T-helper 1 cell treated with Interleukin-12 subunit alpha and Interleukin-12 subunit beta and Interleukin-4 antibody, amounts not matched to agents 30 μg/mL and 1 μg/mL, for 36 hours (primary cell): ENCODE data around the gene VNN1.
"Not testable (repeated sequence)": the region's sequence is repeated elsewhere in the genome, so short reads cannot be mapped to it uniquely, and the experiment has no call there.

Source experiments
- H3K27ac Mint-ChIP-seq: one replicate; pipeline ENCODE4 v1.8.0; 2021; ENCODE audit warnings: mild to moderate bottlenecking, mixed read lengths
- H3K27me3 Mint-ChIP-seq: one replicate; pipeline ENCODE4 v1.8.0; 2021; ENCODE audit warnings: low read depth, mixed read lengths
- H3K36me3 Mint-ChIP-seq: one replicate; pipeline ENCODE4 v1.8.0; 2021; ENCODE audit warnings: low read depth, mixed read lengths
- H3K4me1 Mint-ChIP-seq: one replicate; pipeline ENCODE4 v1.8.0; 2021; ENCODE audit warnings: low read depth, mixed read lengths
- H3K4me3 Mint-ChIP-seq: one replicate; pipeline ENCODE4 v1.8.0; 2021; ENCODE audit warnings: mild to moderate bottlenecking, moderate library complexity, mixed read lengths
- H3K9me3 Mint-ChIP-seq: one replicate; pipeline ENCODE4 v1.8.0; 2021; ENCODE audit warnings: mixed read lengths

Gene VNN1

GRCh38 chr6:132671295-132671694 lies 42.6 kb downstream of the VNN1 start:
- H3K27ac Mint-ChIP-seq, result no peak overlapping the region

GRCh38 chr6:132669690-132670291 lies 44.1 kb downstream of the VNN1 start:
- Mint-ChIP-seq H3K9me3 (no peaks in the 10 kb centered on the region), H3K27ac (no peak overlapping the region), H3K27me3 (peaks cover 7% of the 10 kb centered on the region), H3K36me3 (no peaks in the 10 kb centered on the region), H3K4me3 (no peak overlapping the region), H3K4me1 (peaks cover 3% of the 10 kb centered on the region)

More at GRCh38 chr6:132671295-132671694, 42.6 kb downstream of the VNN1 start:
- peaks cover 7% of the 10 kb centered on the region for H3K27me3 Mint-ChIP-seq
- no peaks in the 10 kb centered on the region for H3K36me3 Mint-ChIP-seq
- peaks cover 9% of the 10 kb centered on the region for H3K4me1 Mint-ChIP-seq
- no peaks in the 10 kb centered on the region for H3K9me3 Mint-ChIP-seq
- no peak overlapping the region for H3K4me3 Mint-ChIP-seq

- no peak overlapping the region for H3K4me3 Mint-ChIP-seq
These were observed 47.7 kb downstream of the VNN1 start for GRCh38 chr6:132666118-132666517.

GRCh38 chr6:132664309-132665034 lies 49.4 kb downstream of the VNN1 start:
- H3K27me3 Mint-ChIP-seq, result peaks cover 7% of the 10 kb centered on the region
- H3K4me3 Mint-ChIP-seq, result no peak overlapping the region
- H3K36me3 Mint-ChIP-seq, result no peaks in the 10 kb centered on the region
- no peak overlapping the region for H3K27ac Mint-ChIP-seq
- no peaks in the 10 kb centered on the region for H3K4me1 Mint-ChIP-seq
- no peaks in the 10 kb centered on the region for H3K9me3 Mint-ChIP-seq

More at GRCh38 chr6:132666118-132666517, 47.7 kb downstream of the VNN1 start:
- no peaks in the 10 kb centered on the region for H3K36me3 Mint-ChIP-seq
- H3K27ac Mint-ChIP-seq, result no peak overlapping the region
- H3K9me3 Mint-ChIP-seq, result no peaks in the 10 kb centered on the region
- peaks cover 3% of the 10 kb centered on the region for H3K4me1 Mint-ChIP-seq
- peaks cover 7% of the 10 kb centered on the region for H3K27me3 Mint-ChIP-seq

GRCh38 chr6:132663661-132664060 lies 50.2 kb downstream of the VNN1 start:
- Mint-ChIP-seq H3K36me3 (no peaks in the 10 kb centered on the region), H3K4me3 (no peak overlapping the region), H3K4me1 (no peaks in the 10 kb centered on the region), H3K9me3 (no peaks in the 10 kb centered on the region), H3K27ac (no peak overlapping the region), H3K27me3 (peaks cover 7% of the 10 kb centered on the region)

GRCh38 chr6:132661906-132662305 lies 51.9 kb downstream of the VNN1 start:
- Mint-ChIP-seq H3K4me1 (no peaks in the 10 kb centered on the region), H3K4me3 (no peak overlapping the region), H3K27me3 (peaks cover 2% of the 10 kb centered on the region), H3K9me3 (no peaks in the 10 kb centered on the region), H3K36me3 (no peaks in the 10 kb centered on the region), H3K27ac (no peak overlapping the region)

- Mint-ChIP-seq H3K4me1 (no peaks in the 10 kb centered on the region), H3K4me3 (no peak within 1 kb of the TSS), H3K9me3 (no peaks in the 10 kb centered on the region), H3K27ac (no peak within 1 kb of the TSS), H3K36me3 (no peaks in the 10 kb centered on the region), H3K27me3 (peaks cover 13% of the 10 kb centered on the region)
These were observed 54.8 kb downstream of the VNN1 start, which contains the start of gene TAAR1 for GRCh38 chr6:132659082-132659481. TSS of gene TAAR1 (minus strand) at chr6:132659182. CDS start at chr6:132646003, 13,179 bp downstream.

GRCh38 chr6:132651062-132651461 lies 62.8 kb downstream of the VNN1 start:
- no peaks in the 10 kb centered on the region for H3K9me3 Mint-ChIP-seq
- no peak overlapping the region for H3K27ac Mint-ChIP-seq
- no peak overlapping the region for H3K4me3 Mint-ChIP-seq
- H3K36me3 Mint-ChIP-seq, result no peaks in the 10 kb centered on the region
- peaks cover 4% of the 10 kb centered on the region for H3K4me1 Mint-ChIP-seq
- H3K27me3 Mint-ChIP-seq, result peaks cover 23% of the 10 kb centered on the region

GRCh38 chr6:132650429-132650828 lies 63.4 kb downstream of the VNN1 start:
- Mint-ChIP-seq H3K27me3 (peaks cover 26% of the 10 kb centered on the region), H3K4me1 (peaks cover 4% of the 10 kb centered on the region), H3K36me3 (no peaks in the 10 kb centered on the region), H3K9me3 (no peaks in the 10 kb centered on the region), H3K27ac (no peak overlapping the region), H3K4me3 (no peak overlapping the region)

GRCh38 chr6:132648828-132649227 lies 65.0 kb downstream of the VNN1 start:
- no peak overlapping the region for H3K27ac Mint-ChIP-seq
- H3K36me3 Mint-ChIP-seq, result no peaks in the 10 kb centered on the region
- H3K9me3 Mint-ChIP-seq, result no peaks in the 10 kb centered on the region
- H3K4me1 Mint-ChIP-seq, result peaks cover 4% of the 10 kb centered on the region
- H3K4me3 Mint-ChIP-seq, result no peak overlapping the region
- H3K27me3 Mint-ChIP-seq, result peaks cover 24% of the 10 kb centered on the region

GRCh38 chr6:132648356-132648755 lies 65.5 kb downstream of the VNN1 start:
- Mint-ChIP-seq H3K9me3 (no peaks in the 10 kb centered on the region), H3K4me1 (peaks cover 4% of the 10 kb centered on the region), H3K27me3 (peaks cover 21% of the 10 kb centered on the region), H3K4me3 (no peak overlapping the region), H3K27ac (no peak overlapping the region), H3K36me3 (no peaks in the 10 kb centered on the region)

- Mint-ChIP-seq H3K27me3 (peaks cover 44% of the 10 kb centered on the region), H3K9me3 (no peaks in the 10 kb centered on the region), H3K36me3 (no peaks in the 10 kb centered on the region), H3K4me3 (no peak overlapping the region), H3K27ac (no peak overlapping the region), H3K4me1 (peaks cover 4% of the 10 kb centered on the region)
These were observed 70.3 kb downstream of the VNN1 start for GRCh38 chr6:132643547-132643946.

- H3K9me3 Mint-ChIP-seq, H3K4me3 Mint-ChIP-seq, H3K4me1 Mint-ChIP-seq, H3K27ac Mint-ChIP-seq, H3K36me3 Mint-ChIP-seq: not testable (repeated sequence)
- peaks cover 44% of the 10 kb centered on the region for H3K27me3 Mint-ChIP-seq
These were observed 76.7 kb downstream of the VNN1 start for GRCh38 chr6:132637135-132637534.

- H3K36me3 Mint-ChIP-seq, H3K9me3 Mint-ChIP-seq, H3K27ac Mint-ChIP-seq, H3K4me1 Mint-ChIP-seq, H3K4me3 Mint-ChIP-seq: not testable (repeated sequence)
- peaks cover 42% of the 10 kb centered on the region for H3K27me3 Mint-ChIP-seq
These were observed 77.9 kb downstream of the VNN1 start for GRCh38 chr6:132635906-132636305.

- H3K4me1 Mint-ChIP-seq, H3K36me3 Mint-ChIP-seq, H3K4me3 Mint-ChIP-seq, H3K27ac Mint-ChIP-seq, H3K9me3 Mint-ChIP-seq: not testable (repeated sequence)
- peaks cover 45% of the 10 kb centered on the region for H3K27me3 Mint-ChIP-seq
These were observed 78.6 kb downstream of the VNN1 start for GRCh38 chr6:132635288-132635687.
